Keratinocyte (primary cell): Measurements from ENCODE around the gene PDIA4. TPM values are rescaled to one million over a fixed set of nuclear protein-coding genes. Genes with fewer than 3 reads are reported as not detected.

Source experiments
- DNase-seq: peaks from one replicate; pipeline ENCODE4 v3.0.0-alpha.2; 2011; ENCODE audit warnings: low read depth, missing footprints, low spot score
- FAIRE-seq: peaks from 2 replicates; lab custom pipeline; 2011; peaks lifted over from hg19 to GRCh38; lab: Jason Lieb, UNC
- H2AFZ ChIP-seq: 2 replicates; pipeline ENCODE4 v1.6.0; 2012; ENCODE audit warnings: low read length, control low read depth, inconsistent platforms; ENCODE audit not compliant: control insufficient read depth
- H3K27ac ChIP-seq: 2 replicates; pipeline ENCODE4 v1.5.1; 2011; ENCODE audit warnings: low read length; ENCODE audit not compliant: control insufficient read depth, insufficient read depth
- H3K27me3 ChIP-seq: 3 replicates; pipeline ENCODE4 v1.6.0; 2011; ENCODE audit warnings: low read length; ENCODE audit not compliant: control insufficient read depth, insufficient read depth; ENCODE audit errors: extremely low read depth
- H3K36me3 ChIP-seq, 2 experiments: 2 replicates in 1 of 2; 3 replicates in 1 of 2; pipeline ENCODE4 v1.5.1; 2011; ENCODE audit warnings: low read length in 2 of 2, mild to moderate bottlenecking in 1 of 2; ENCODE audit not compliant: control insufficient read depth in 2 of 2, insufficient read depth in 2 of 2; ENCODE audit errors: extremely low read depth in 1 of 2
- H3K4me1 ChIP-seq: 3 replicates; pipeline ENCODE4 v1.5.1; 2011; ENCODE audit warnings: low read length; ENCODE audit not compliant: control insufficient read depth, insufficient read depth; ENCODE audit errors: extremely low read depth
- H3K4me2 ChIP-seq: 3 replicates; pipeline ENCODE4 v1.6.0; 2011; ENCODE audit warnings: low read depth, low read length; ENCODE audit not compliant: control insufficient read depth, insufficient read depth; ENCODE audit errors: extremely low read depth
- H3K4me3 ChIP-seq, 3 experiments: fragments of 200-600 bp in 1 of 3; sonication (generic) in 1 of 3; 2 replicates in 2 of 3; 3 replicates in 1 of 3; pipeline ENCODE4 v1.5.1; 2011 to 2016; ENCODE audit warnings: low read length in 3 of 3, mild to moderate bottlenecking in 3 of 3, control low read depth in 2 of 3, inconsistent platforms in 1 of 3, low read depth in 1 of 3, mixed read lengths in 1 of 3, mixed run types in 1 of 3, moderate library complexity in 1 of 3; ENCODE audit not compliant: control insufficient read depth in 2 of 3, insufficient read depth in 2 of 3; ENCODE audit errors: extremely low read depth in 1 of 3
- H3K79me2 ChIP-seq: 2 replicates; pipeline ENCODE4 v1.6.0; 2012; ENCODE audit warnings: low read length; ENCODE audit not compliant: control insufficient read depth, insufficient read depth
- H3K9ac ChIP-seq: 3 replicates; pipeline ENCODE4 v1.6.0; 2011; ENCODE audit warnings: low read length; ENCODE audit not compliant: control insufficient read depth, insufficient read depth; ENCODE audit errors: extremely low read depth
- H3K9me1 ChIP-seq: 3 replicates; pipeline ENCODE4 v1.6.0; 2011; ENCODE audit warnings: low read length; ENCODE audit not compliant: control insufficient read depth, insufficient read depth; ENCODE audit errors: extremely low read depth
- H3K9me3 ChIP-seq: 2 replicates; pipeline ENCODE4 v1.5.1; 2012; ENCODE audit warnings: low read depth, low read length; ENCODE audit not compliant: control insufficient read depth
- H4K20me1 ChIP-seq: 3 replicates; pipeline ENCODE4 v1.6.0; 2011; ENCODE audit warnings: low read length; ENCODE audit not compliant: control insufficient read depth, insufficient read depth; ENCODE audit errors: extremely low read depth
- EZH2 ChIP-seq: IDR thresholded peaks from one replicate; pipeline ENCODE4 v1.6.1; 2012; ENCODE audit warnings: inconsistent platforms, mild to moderate bottlenecking, low read length, moderate library complexity
- dilution Hi-C: fragments of 300-500 bp; cut with MboI; formaldehyde crosslinking; loops from one replicate; pipeline ENCODE4 v1.7.0; 2020; ENCODE audit warnings: low sequenced_read_pairs; ENCODE audit not compliant: extremely low pct_ligation_motif_present
- polyA plus RNA-seq, 5 experiments: library from polyadenylated mRNA; depleted of rRNA in 3 of 5; stranded (reverse) in 3 of 5; stranded (forward) in 1 of 5; unstranded in 1 of 5; fragments of >200 nt; gene quantifications; 1 replicate in 1 of 5; 2 replicates in 3 of 5; 3 replicates in 1 of 5; pipeline versions ENCODE4 v1.2.1 to v1.2.3, GENCODE V29; 2011 to 2012; ENCODE audit warnings: missing spikeins in 2 of 5, low read depth in 1 of 5, low replicate concordance in 1 of 5
- TF ChIP-seq, protein P1 (sequence below), 3 experiments: IDR thresholded peaks in 1 of 3; conservative IDR thresholded peaks in 1 of 3; optimal IDR thresholded peaks in 1 of 3; 2 replicates in 2 of 3; 3 replicates in 1 of 3; pipeline versions ENCODE3 to v1.5.1; 2011; ENCODE audit warnings: low read length in 3 of 3, mild to moderate bottlenecking in 3 of 3, moderate library complexity in 2 of 3, control low read depth in 1 of 3, inconsistent platforms in 1 of 3; ENCODE audit not compliant: insufficient read depth in 2 of 3; ENCODE audit errors: extremely low read depth in 1 of 3

The PDIA4 gene
- polyA plus RNA-seq, 1 donor (not counting 4 experiments of a cell fraction or from before 2014, with no cell fraction given), result 145 TPM

DNA sequence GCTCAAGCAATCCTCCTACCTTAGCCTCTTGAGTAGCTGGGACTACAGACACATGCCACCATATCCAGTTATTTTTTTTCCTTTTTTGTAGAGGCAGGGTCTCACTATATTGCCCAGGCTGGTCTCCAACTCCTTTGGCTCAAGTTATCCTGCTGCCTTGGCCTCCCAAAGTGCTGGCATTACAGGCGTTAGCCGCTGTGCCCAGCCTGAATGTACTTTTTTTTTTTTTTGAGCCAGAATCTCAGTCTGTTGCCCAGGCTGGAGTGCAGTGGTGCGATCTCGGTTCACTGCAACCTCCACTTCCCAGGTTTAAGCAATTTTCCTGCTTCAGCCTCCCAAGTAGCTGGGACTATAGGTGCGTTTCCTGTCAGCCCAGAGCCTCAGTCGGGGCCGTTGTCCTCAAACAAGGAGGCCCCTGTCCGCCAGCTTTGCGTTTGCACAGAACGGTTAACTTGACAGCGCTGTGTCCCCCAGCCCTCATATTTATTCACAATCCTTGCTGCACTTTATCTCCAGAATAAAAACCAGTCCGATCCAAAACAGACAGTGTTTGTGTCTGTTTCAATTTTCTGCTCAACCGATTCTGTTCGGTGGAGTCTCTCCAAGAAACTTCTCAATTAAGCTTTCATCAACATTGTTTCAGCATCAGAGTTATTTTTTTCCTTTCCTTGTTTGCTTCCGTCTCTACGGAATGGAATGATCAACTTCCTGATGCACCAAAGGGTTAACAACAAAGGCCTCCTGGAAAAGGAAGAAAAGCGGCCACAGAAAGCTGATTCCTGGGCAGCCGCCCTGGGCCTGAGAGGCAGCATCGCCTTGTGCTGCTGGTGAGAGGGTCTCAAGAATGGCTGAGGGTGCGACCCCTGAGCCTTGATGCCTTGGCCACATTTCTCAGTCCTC lies 64.5 kb downstream of the PDIA4 start:
- Histone ChIP-seq H3K4me3 (peak overlapping the region in 2 of 3 experiments; percentile 81 to 93), H3K9me1 (no peaks in the 10 kb centered on the region), H3K9ac (peak overlapping the region; percentile 69), H3K9me3 (no peaks in the 10 kb centered on the region), H2AFZ (peak overlapping the region; percentile 88), H3K27me3 (no peaks in the 10 kb centered on the region), H3K79me2 (no peaks in the 10 kb centered on the region), H3K4me1 (peaks cover 9% of the 10 kb centered on the region), H4K20me1 (no peaks in the 10 kb centered on the region), H3K36me3 (no peaks in the 10 kb centered on the region), H3K4me2 (peak overlapping the region; percentile 79), H3K27ac (peak overlapping the region; percentile 13)
- dilution Hi-C loops, result no loop called here
- DNase-seq (no peak), FAIRE-seq (no peak)
- TF ChIP-seq EZH2, result no peak
- TF ChIP-seq, protein P1, sequence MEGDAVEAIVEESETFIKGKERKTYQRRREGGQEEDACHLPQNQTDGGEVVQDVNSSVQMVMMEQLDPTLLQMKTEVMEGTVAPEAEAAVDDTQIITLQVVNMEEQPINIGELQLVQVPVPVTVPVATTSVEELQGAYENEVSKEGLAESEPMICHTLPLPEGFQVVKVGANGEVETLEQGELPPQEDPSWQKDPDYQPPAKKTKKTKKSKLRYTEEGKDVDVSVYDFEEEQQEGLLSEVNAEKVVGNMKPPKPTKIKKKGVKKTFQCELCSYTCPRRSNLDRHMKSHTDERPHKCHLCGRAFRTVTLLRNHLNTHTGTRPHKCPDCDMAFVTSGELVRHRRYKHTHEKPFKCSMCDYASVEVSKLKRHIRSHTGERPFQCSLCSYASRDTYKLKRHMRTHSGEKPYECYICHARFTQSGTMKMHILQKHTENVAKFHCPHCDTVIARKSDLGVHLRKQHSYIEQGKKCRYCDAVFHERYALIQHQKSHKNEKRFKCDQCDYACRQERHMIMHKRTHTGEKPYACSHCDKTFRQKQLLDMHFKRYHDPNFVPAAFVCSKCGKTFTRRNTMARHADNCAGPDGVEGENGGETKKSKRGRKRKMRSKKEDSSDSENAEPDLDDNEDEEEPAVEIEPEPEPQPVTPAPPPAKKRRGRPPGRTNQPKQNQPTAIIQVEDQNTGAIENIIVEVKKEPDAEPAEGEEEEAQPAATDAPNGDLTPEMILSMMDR (optimal IDR thresholded peaks at IDR 0.05 in 1 of 3, IDR thresholded peaks at IDR 0.05 in 1 of 3, conservative IDR thresholded peaks at IDR 0.05 in 1 of 3; ENCODE audit: extremely low read depth in 1 of 3, insufficient read depth in 2 of 3, low read length in 3 of 3), result no peak

- Histone ChIP-seq H3K9me3 (no peaks in the 10 kb centered on the region), H3K9ac (peak overlapping the region; percentile 69), H3K27me3 (no peaks in the 10 kb centered on the region), H2AFZ (peak overlapping the region; percentile 94), H3K4me1 (peaks cover 9% of the 10 kb centered on the region), H3K79me2 (no peaks in the 10 kb centered on the region), H3K9me1 (no peaks in the 10 kb centered on the region), H3K4me3 (peak overlapping the region; percentile 47 to 93 (median 81)), H3K36me3 (no peaks in the 10 kb centered on the region), H3K4me2 (peak overlapping the region; percentile 79), H4K20me1 (no peaks in the 10 kb centered on the region), H3K27ac (peak overlapping the region; percentile 78)
- TF ChIP-seq, protein P1 (optimal IDR thresholded peaks at IDR 0.05 in 1 of 3, IDR thresholded peaks at IDR 0.05 in 1 of 3, conservative IDR thresholded peaks at IDR 0.05 in 1 of 3; ENCODE audit: extremely low read depth in 1 of 3, insufficient read depth in 2 of 3, low read length in 3 of 3), result peak; percentile 75 to 93 (median 80)
- TF ChIP-seq EZH2, result no peak
- DNase-seq (no peak), FAIRE-seq (peak; percentile 23)
- dilution Hi-C loops, result no loop called here
These were observed 65.3 kb downstream of the PDIA4 start for GRCh38 chr7:148962823-148963582.
